ENCODE results near the gene WFDC1.

- no peak for TF ChIP-seq ZNF274 (IDR thresholded peaks at IDR 0.05; ENCODE audit: low read depth, low read length)
- TF ChIP-seq YY1 (IDR thresholded peaks at IDR 0.05; ENCODE audit: insufficient read depth, insufficient read length) = no peak
- no peak for TF ChIP-seq SUZ12 (IDR thresholded peaks at IDR 0.05; ENCODE audit: extremely low read depth, insufficient read depth, insufficient read length)
Observed at GRCh38 chr16:84331998-84332780, 37.5 kb downstream of the WFDC1 start.

Data from NT2/D1 (cell line).